GM23338 (cell line): Measurements from ENCODE around the gene DOCK6. TPM values are rescaled to one million over a fixed set of nuclear protein-coding genes. Genes with fewer than 3 reads are reported as not detected.

ENCODE experiments used
- ATAC-seq: fragments of 200-7000 bp; cut with Tn5 transposase; 3 replicates; pipeline ENCODE4 v1.9.1; 2020
- DNase-seq: peaks from one replicate; pipeline ENCODE4 v3.0.0-alpha.2; 2015; ENCODE audit warnings: low spot score
- H2AFZ ChIP-seq: fragments of 200-600 bp; sonication (generic); 2 replicates; pipeline ENCODE4 v1.8.0; 2016; ENCODE audit warnings: antibody characterized with exemption, mild to moderate bottlenecking, moderate library complexity
- H3F3A ChIP-seq: fragments of 200-600 bp; sonication (generic); replicated peaks from 2 replicates; pipeline ENCODE4 v1.8.0; 2017; ENCODE audit warnings: antibody characterized with exemption, mixed run types, low read depth
- H3K27ac ChIP-seq: fragments of 200-600 bp; sonication (generic); 2 replicates; pipeline ENCODE4 v1.6.1; 2016; ENCODE audit warnings: low read depth
- H3K27me3 ChIP-seq: fragments of 200-600 bp; sonication (generic); 2 replicates; pipeline ENCODE4 v1.8.0; 2016; ENCODE audit warnings: mild to moderate bottlenecking, mixed run types, moderate library complexity; ENCODE audit not compliant: insufficient read depth
- H3K36me3 ChIP-seq: fragments of 200-600 bp; sonication (generic); 2 replicates; pipeline ENCODE4 v1.8.0; 2016; ENCODE audit warnings: mild to moderate bottlenecking; ENCODE audit not compliant: insufficient read depth
- H3K4me1 ChIP-seq: fragments of 200-600 bp; sonication (generic); 2 replicates; pipeline ENCODE4 v1.8.0; 2016; ENCODE audit warnings: mild to moderate bottlenecking, moderate library complexity; ENCODE audit not compliant: insufficient read depth
- H3K4me2 ChIP-seq: fragments of 200-600 bp; sonication (generic); 2 replicates; pipeline ENCODE4 v1.7.1; 2017; ENCODE audit warnings: mixed run types
- H3K4me3 ChIP-seq: fragments of 200-600 bp; sonication (generic); 2 replicates; pipeline ENCODE4 v1.6.1; 2016; ENCODE audit warnings: mixed run types
- H3K79me2 ChIP-seq: fragments of 200-600 bp; sonication (generic); replicated peaks from 2 replicates; pipeline ENCODE4 v1.8.0; 2017; ENCODE audit warnings: mild to moderate bottlenecking; ENCODE audit not compliant: insufficient read depth
- H3K9me2 ChIP-seq: fragments of 200-600 bp; sonication (generic); 2 replicates; pipeline ENCODE4 v1.8.0; 2017; ENCODE audit not compliant: insufficient read depth
- H4K20me1 ChIP-seq: fragments of 200-600 bp; sonication (generic); replicated peaks from 2 replicates; pipeline ENCODE4 v1.8.0; 2017; ENCODE audit warnings: mild to moderate bottlenecking; ENCODE audit not compliant: insufficient read depth
- H3K27ac Mint-ChIP-seq: 2 replicates; pipeline ENCODE4 v1.8.0; 2020; ENCODE audit warnings: inconsistent platforms, mild to moderate bottlenecking, moderate library complexity, mixed read lengths
- H3K27me3 Mint-ChIP-seq: 3 replicates; pipeline ENCODE4 v1.8.0; 2022; ENCODE audit warnings: low read depth, mild to moderate bottlenecking, moderate library complexity, mixed read lengths, inconsistent platforms; ENCODE audit not compliant: insufficient read depth, poor library complexity
- H3K36me3 Mint-ChIP-seq: 3 replicates; pipeline ENCODE4 v1.8.0; 2021; ENCODE audit warnings: low read depth, mild to moderate bottlenecking, inconsistent platforms, moderate library complexity, mixed read lengths
- H3K4me1 Mint-ChIP-seq: 3 replicates; pipeline ENCODE4 v1.8.0; 2020; ENCODE audit warnings: mild to moderate bottlenecking, inconsistent platforms, mixed read lengths
- H3K4me3 Mint-ChIP-seq: 3 replicates; pipeline ENCODE4 v1.8.0; 2021; ENCODE audit warnings: moderate library complexity, mild to moderate bottlenecking, inconsistent platforms, mixed read lengths
- H3K9me3 Mint-ChIP-seq: 3 replicates; pipeline ENCODE4 v1.8.0; 2020; ENCODE audit warnings: moderate library complexity, mild to moderate bottlenecking, inconsistent platforms, mixed read lengths
- CREB1 ChIP-seq: fragments of 250-450 bp; sonication (Bioruptor Pico); IDR thresholded peaks from 2 replicates; pipeline ENCODE4 v1.5.0; 2020; ENCODE audit warnings: low read depth, mild to moderate bottlenecking, moderate library complexity
- EZH2 ChIP-seq: fragments of 200-600 bp; sonication (generic); IDR thresholded peaks from one replicate; pipeline ENCODE4 v1.8.0; 2017; ENCODE audit warnings: antibody characterized with exemption, mild to moderate bottlenecking, low read depth; ENCODE audit not compliant: unreplicated experiment
- EZH2phosphoT487 ChIP-seq: fragments of 200-600 bp; sonication (generic); IDR thresholded peaks from one replicate; pipeline ENCODE4 v1.8.1; 2018; ENCODE audit warnings: antibody characterized with exemption; ENCODE audit not compliant: unreplicated experiment
- NANOG ChIP-seq: IDR thresholded peaks from 2 replicates; pipeline ENCODE4 v1.6.1; 2016; ENCODE audit warnings: antibody characterized with exemption, borderline replicate concordance
- POLR2AphosphoS5 ChIP-seq: IDR thresholded peaks from 2 replicates; pipeline ENCODE4 v1.6.1; 2016; ENCODE audit warnings: antibody characterized with exemption, low read depth
- STAT1 ChIP-seq: IDR thresholded peaks from one replicate; pipeline ENCODE4 v1.6.1; 2016; ENCODE audit warnings: antibody characterized with exemption; ENCODE audit not compliant: unreplicated experiment
- ZNF331 ChIP-seq: fragments of 250-450 bp; sonication (Bioruptor Pico); IDR thresholded peaks from 2 replicates; pipeline ENCODE4 v1.5.0; 2020; ENCODE audit warnings: low read depth, mild to moderate bottlenecking, moderate library complexity
- polyA plus RNA-seq: library from polyadenylated mRNA; unstranded; fragments of >200 nt; fragmentation: Nextera tagmentation; extraction: Ambion mirVana; gene quantifications from 2 replicates; pipeline ENCODE4 v1.2.1, GENCODE V29; 2016
- total RNA-seq: library from RNA; depleted of rRNA; stranded (reverse); fragments of >200 nt; shearing (Covaris generic); gene quantifications from 2 replicates; pipeline ENCODE4 v1.2.3, GENCODE V29; 2014
- TF ChIP-seq, protein P1 (sequence below): IDR thresholded peaks from one replicate; pipeline ENCODE4 v1.6.1; 2018; ENCODE audit warnings: antibody characterized with exemption; ENCODE audit not compliant: unreplicated experiment
- TF ChIP-seq, protein P2 (sequence below): fragments of 250-450 bp; sonication (Bioruptor Pico); IDR thresholded peaks from 2 replicates; pipeline ENCODE4 v1.5.0; 2020; ENCODE audit warnings: mild to moderate bottlenecking, moderate library complexity

The DOCK6 gene
- total and polyA plus RNA-seq, 2 experiments from 2014 or later: 34.6 to 49.0 TPM

DNA sequence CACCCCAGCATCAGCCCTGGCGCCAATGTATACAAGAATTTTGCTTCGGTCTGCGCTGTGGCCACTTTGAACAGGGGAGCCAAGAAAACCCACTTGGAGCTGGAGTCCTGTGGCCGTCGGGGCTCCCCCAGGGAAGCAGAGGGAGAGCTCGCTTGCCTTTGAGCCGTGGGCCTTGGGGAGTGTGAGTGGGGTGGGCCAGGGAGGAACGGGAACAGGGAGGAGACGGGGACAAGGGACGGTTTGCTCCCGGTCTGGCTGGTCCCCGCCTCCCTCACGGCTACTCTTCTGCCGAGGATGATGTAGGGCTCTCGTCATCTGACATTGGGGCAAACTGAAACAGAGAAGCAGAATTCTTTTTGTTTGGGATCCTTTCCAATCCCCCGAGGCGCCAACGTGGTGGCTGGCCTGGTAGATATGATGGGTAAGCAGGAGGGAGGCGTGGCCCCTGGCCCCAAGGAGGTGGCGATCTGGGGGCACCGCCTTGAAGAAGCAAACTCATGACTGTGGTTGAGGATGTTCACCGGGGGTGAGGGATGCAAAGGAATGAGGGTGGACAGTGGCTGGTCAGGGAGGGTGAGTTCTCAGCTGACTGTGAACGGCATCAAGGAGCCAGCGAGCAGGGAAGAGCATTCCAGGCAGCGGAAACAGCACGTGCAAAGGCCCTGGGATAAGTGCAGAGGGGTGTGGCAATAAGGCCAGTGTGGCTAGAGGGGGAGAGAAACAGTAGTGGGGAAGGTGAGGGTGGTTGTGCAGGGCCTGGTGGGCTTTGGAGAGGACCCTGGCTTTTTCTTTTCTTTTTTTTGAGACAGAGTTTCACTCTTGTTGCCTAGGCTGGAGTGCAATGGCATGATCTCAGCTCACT is 95.8 kb downstream of the DOCK6 start:
- no peak for ATAC-seq
- Histone ChIP-seq H3K36me3 (0 out of 2 replicates have a peak, but pooled peaks cover 8% of the 10 kb centered on the region), H3K4me3 (no peak overlapping the region), H3K79me2 (no peaks in the 10 kb centered on the region), H3K27ac (no peak overlapping the region), H3K4me2 (no peak overlapping the region), H3F3A (peaks cover 9% of the 10 kb centered on the region; the same call in 1 of the 2 replicates), H3K27me3 (no peaks in the 10 kb centered on the region), H4K20me1 (no peaks in the 10 kb centered on the region; the same call in 1 of the 2 replicates), H2AFZ (no peak overlapping the region), H3K4me1 (no peaks in the 10 kb centered on the region), H3K9me2 (no peaks in the 10 kb centered on the region)
- Mint-ChIP-seq H3K9me3 (no peaks in the 10 kb centered on the region), H3K4me3 (no peak overlapping the region), H3K27ac (no peak overlapping the region), H3K27me3 (no peaks in the 10 kb centered on the region), H3K4me1 (no peaks in the 10 kb centered on the region), H3K36me3 (peaks cover 28% of the 10 kb centered on the region)
- DNase-seq: no peak
- TF ChIP-seq EZH2phosphoT487: no peak
- TF ChIP-seq NANOG: no peak
- TF ChIP-seq, protein P1, sequence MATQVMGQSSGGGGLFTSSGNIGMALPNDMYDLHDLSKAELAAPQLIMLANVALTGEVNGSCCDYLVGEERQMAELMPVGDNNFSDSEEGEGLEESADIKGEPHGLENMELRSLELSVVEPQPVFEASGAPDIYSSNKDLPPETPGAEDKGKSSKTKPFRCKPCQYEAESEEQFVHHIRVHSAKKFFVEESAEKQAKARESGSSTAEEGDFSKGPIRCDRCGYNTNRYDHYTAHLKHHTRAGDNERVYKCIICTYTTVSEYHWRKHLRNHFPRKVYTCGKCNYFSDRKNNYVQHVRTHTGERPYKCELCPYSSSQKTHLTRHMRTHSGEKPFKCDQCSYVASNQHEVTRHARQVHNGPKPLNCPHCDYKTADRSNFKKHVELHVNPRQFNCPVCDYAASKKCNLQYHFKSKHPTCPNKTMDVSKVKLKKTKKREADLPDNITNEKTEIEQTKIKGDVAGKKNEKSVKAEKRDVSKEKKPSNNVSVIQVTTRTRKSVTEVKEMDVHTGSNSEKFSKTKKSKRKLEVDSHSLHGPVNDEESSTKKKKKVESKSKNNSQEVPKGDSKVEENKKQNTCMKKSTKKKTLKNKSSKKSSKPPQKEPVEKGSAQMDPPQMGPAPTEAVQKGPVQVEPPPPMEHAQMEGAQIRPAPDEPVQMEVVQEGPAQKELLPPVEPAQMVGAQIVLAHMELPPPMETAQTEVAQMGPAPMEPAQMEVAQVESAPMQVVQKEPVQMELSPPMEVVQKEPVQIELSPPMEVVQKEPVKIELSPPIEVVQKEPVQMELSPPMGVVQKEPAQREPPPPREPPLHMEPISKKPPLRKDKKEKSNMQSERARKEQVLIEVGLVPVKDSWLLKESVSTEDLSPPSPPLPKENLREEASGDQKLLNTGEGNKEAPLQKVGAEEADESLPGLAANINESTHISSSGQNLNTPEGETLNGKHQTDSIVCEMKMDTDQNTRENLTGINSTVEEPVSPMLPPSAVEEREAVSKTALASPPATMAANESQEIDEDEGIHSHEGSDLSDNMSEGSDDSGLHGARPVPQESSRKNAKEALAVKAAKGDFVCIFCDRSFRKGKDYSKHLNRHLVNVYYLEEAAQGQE: no peak
- TF ChIP-seq CREB1 (CRISPR knock-in tag): no peak
- no peak for TF ChIP-seq STAT1
- TF ChIP-seq ZNF331 (CRISPR knock-in tag): no peak
- TF ChIP-seq, protein P2, sequence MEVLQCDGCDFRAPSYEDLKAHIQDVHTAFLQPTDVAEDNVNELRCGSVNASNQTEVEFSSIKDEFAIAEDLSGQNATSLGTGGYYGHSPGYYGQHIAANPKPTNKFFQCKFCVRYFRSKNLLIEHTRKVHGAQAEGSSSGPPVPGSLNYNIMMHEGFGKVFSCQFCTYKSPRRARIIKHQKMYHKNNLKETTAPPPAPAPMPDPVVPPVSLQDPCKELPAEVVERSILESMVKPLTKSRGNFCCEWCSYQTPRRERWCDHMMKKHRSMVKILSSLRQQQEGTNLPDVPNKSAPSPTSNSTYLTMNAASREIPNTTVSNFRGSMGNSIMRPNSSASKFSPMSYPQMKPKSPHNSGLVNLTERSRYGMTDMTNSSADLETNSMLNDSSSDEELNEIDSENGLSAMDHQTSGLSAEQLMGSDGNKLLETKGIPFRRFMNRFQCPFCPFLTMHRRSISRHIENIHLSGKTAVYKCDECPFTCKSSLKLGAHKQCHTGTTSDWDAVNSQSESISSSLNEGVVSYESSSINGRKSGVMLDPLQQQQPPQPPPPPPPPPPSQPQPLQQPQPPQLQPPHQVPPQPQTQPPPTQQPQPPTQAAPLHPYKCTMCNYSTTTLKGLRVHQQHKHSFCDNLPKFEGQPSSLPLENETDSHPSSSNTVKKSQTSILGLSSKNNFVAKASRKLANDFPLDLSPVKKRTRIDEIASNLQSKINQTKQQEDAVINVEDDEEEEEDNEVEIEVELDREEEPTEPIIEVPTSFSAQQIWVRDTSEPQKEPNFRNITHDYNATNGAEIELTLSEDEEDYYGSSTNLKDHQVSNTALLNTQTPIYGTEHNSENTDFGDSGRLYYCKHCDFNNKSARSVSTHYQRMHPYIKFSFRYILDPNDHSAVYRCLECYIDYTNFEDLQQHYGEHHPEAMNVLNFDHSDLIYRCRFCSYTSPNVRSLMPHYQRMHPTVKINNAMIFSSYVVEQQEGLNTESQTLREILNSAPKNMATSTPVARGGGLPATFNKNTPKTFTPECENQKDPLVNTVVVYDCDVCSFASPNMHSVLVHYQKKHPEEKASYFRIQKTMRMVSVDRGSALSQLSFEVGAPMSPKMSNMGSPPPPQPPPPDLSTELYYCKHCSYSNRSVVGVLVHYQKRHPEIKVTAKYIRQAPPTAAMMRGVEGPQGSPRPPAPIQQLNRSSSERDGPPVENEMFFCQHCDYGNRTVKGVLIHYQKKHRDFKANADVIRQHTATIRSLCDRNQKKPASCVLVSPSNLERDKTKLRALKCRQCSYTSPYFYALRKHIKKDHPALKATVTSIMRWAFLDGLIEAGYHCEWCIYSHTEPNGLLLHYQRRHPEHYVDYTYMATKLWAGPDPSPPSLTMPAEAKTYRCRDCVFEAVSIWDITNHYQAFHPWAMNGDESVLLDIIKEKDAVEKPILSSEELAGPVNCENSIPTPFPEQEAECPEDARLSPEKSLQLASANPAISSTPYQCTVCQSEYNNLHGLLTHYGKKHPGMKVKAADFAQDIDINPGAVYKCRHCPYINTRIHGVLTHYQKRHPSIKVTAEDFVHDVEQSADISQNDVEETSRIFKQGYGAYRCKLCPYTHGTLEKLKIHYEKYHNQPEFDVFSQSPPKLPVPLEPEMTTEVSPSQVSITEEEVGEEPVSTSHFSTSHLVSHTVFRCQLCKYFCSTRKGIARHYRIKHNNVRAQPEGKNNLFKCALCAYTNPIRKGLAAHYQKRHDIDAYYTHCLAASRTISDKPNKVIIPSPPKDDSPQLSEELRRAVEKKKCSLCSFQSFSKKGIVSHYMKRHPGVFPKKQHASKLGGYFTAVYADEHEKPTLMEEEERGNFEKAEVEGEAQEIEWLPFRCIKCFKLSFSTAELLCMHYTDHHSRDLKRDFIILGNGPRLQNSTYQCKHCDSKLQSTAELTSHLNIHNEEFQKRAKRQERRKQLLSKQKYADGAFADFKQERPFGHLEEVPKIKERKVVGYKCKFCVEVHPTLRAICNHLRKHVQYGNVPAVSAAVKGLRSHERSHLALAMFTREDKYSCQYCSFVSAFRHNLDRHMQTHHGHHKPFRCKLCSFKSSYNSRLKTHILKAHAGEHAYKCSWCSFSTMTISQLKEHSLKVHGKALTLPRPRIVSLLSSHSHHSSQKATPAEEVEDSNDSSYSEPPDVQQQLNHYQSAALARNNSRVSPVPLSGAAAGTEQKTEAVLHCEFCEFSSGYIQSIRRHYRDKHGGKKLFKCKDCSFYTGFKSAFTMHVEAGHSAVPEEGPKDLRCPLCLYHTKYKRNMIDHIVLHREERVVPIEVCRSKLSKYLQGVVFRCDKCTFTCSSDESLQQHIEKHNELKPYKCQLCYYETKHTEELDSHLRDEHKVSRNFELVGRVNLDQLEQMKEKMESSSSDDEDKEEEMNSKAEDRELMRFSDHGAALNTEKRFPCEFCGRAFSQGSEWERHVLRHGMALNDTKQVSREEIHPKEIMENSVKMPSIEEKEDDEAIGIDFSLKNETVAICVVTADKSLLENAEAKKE (CRISPR knock-in tag): no peak
- TF ChIP-seq POLR2AphosphoS5: no peak
- no peak for TF ChIP-seq EZH2
